Fibroblast of mammary gland (primary cell): ENCODE results near the gene ERBIN.
A peak's percentile ranks its signal among the peaks of the same experiment; 100 is the strongest.

Experiments
- DNase-seq: peaks from one replicate; pipeline ENCODE4 v3.0.0-alpha.2; 2010; ENCODE audit warnings: low read depth
- H3K4me3 ChIP-seq: 2 replicates; pipeline ENCODE4 v1.5.1; 2011; ENCODE audit warnings: low read depth, mild to moderate bottlenecking, low read length, moderate library complexity; ENCODE audit not compliant: control insufficient read depth
- TF ChIP-seq, protein P1 (sequence below): conservative IDR thresholded peaks from 2 replicates; pipeline ENCODE4 v1.5.1; 2011; ENCODE audit warnings: low read depth, low read length, inconsistent platforms; ENCODE audit not compliant: control insufficient read depth, insufficient read depth

ERBIN gene

DNA sequence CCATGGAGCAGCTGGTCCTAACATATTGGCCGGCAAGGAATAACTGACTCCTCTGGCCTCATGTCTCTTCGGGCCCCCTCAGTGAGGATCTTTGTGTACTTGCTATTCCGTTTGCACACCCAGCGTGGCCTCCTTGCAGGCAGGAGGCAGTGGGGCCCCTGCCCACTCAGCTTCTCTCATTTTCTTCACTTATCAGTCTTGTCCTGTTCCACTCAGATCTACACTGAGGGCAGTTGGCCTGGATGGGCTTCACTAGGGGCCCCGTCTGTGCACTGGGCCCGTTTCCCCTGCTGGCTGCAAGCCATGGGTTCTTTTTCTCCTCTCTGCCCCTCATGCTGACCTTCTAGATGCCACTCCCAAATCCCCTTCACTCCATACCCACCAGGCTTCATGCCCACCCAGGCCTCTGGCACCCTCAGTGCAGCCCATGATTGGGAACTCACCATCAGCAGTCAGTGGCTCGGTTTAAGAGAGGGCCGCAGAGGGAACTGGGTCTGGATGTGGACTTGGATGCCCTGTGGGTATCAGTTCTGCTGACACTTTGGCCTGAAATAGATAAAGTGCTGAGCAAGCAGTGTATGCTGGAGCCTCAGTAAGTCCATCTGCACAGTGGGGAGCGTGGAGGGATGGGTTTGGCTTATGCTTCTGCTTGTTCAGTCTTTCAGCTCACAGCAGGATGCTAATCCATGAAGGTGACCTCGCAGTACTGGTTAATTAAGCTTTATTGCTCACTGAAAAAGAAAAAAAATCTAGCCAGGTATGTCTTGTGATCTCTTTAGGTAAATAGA, 57.9 kb downstream of the ERBIN start:
- DNase-seq = no peak
- H3K4me3 ChIP-seq = no peak overlapping the region
- TF ChIP-seq, protein P1, sequence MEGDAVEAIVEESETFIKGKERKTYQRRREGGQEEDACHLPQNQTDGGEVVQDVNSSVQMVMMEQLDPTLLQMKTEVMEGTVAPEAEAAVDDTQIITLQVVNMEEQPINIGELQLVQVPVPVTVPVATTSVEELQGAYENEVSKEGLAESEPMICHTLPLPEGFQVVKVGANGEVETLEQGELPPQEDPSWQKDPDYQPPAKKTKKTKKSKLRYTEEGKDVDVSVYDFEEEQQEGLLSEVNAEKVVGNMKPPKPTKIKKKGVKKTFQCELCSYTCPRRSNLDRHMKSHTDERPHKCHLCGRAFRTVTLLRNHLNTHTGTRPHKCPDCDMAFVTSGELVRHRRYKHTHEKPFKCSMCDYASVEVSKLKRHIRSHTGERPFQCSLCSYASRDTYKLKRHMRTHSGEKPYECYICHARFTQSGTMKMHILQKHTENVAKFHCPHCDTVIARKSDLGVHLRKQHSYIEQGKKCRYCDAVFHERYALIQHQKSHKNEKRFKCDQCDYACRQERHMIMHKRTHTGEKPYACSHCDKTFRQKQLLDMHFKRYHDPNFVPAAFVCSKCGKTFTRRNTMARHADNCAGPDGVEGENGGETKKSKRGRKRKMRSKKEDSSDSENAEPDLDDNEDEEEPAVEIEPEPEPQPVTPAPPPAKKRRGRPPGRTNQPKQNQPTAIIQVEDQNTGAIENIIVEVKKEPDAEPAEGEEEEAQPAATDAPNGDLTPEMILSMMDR = no peak

DNA sequence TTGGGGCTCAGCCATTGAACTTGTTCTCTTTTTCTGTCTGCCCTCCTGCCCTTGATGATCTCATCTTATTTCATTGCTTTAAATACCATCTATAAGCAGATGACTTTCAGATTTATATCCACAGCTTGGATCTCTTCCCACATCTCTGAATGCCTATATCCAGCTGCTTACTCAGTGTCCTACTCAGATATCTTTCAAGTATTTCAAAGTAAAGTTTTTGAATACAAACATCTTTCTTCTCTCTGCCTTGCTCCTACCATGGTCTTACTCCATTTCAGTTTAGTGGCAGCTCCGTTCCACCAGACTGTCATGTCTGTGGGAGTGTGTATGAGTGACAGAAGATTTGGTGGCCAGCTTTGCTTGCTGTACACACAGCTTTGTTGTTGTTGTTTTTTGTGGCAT, 59.7 kb downstream of the ERBIN start:
- peak; percentile 85 for DNase-seq
- TF ChIP-seq, protein P1 = no peak
- H3K4me3 ChIP-seq = no peak overlapping the region

DNA sequence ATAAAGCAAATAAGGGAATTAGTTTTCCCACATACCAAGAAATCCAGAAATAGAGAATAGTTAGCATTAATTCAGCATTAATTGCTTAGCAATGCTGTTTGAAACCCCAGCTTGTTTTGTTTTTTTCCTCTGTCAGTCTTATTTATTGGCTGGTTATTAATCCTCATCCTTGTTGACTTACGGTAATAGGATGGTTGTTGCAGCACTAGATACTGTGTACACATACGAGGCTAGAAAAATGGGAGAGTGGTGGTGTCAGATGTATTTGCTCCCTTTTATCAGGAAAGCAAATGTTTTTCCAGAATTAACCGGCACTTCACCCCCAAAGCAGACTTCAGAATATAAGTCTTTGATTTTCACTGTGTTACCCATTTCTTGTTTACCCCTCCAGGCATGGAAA, 60.4 kb downstream of the ERBIN start:
- H3K4me3 ChIP-seq = no peak overlapping the region
- DNase-seq = no peak
- TF ChIP-seq, protein P1 = no peak

- TF ChIP-seq, protein P1 = no peak
- DNase-seq = no peak
- no peak overlapping the region for H3K4me3 ChIP-seq
Observed at GRCh38 chr5:65987982-65988381, 61.6 kb downstream of the ERBIN start.

- no peak for DNase-seq
- TF ChIP-seq, protein P1 = no peak
- H3K4me3 ChIP-seq = no peak overlapping the region
Observed at GRCh38 chr5:65989158-65989557, 62.8 kb downstream of the ERBIN start.

DNA sequence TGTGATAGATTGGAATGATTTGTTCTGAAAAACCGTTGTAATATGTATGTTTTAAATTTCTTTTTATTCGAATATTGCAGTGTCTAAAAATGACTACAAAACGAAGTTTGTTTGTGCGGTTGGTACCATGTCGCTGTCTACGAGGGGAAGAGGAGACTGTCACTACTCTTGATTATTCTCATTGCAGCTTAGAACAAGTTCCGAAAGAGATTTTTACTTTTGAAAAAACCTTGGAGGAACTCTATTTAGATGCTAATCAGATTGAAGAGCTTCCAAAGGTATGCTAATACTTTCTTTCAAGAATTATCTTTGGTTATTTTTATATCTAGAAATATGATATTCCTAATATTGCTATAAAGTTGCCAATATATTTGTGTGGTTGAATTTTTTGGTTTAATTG, 66.3 kb downstream of the ERBIN start:
- DNase-seq = no peak
- TF ChIP-seq, protein P1 = no peak
- no peak overlapping the region for H3K4me3 ChIP-seq

DNA sequence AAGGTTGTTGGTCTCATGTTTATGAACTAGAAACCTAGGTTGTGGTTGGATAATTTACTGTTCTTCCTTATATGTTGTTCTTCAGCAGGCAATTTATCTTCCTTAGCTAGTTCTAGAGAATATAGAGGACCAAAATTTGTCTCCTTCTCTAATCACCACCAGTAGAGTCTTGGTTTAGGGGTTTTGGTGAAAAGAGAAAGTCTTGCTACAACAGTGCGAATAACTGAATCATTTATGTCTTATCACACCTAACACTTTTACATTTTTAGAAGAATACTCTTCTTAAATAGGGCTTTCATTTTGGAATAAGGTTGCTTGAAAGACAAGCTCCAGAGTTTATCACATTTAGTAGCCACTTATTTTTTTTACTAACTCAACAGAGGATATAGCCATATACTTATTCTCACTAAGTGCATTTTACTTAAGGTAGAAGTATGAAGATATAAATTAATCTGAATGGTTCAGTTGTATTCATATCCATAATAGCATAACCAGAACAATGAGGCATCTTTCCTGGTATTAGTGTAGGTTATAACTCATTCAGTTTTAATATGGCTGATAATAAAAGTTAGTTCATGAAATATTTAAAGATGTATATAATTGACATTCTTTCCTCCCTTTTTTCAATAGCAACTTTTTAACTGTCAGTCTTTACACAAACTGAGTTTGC, 67.9 kb downstream of the ERBIN start:
- no peak for DNase-seq
- TF ChIP-seq, protein P1 = no peak
- H3K4me3 ChIP-seq = no peak overlapping the region
